HG03354 (cell line): ENCODE results near the gene ARHGEF3.

Experiments
- ATAC-seq: cut with Tn5 transposase; IDR thresholded peaks from one replicate; pipeline ENCODE4 v1.9.1; 2021; ENCODE audit warnings: mild to moderate bottlenecking; ENCODE audit not compliant: unreplicated experiment, poor library complexity, severe bottlenecking

Gene ARHGEF3

GRCh38 chr3:56801662-56802377 lies at the start of gene ARHGEF3:
ARHGEF3 (minus strand) TSS chr3:56801949; CDS start chr3:56801798, 151 bp downstream.
- peak; percentile 86 for ATAC-seq

GRCh38 chr3:56849698-56850097 lies 47.9 kb upstream of the ARHGEF3 start:
- no peak for ATAC-seq

- no peak for ATAC-seq
Observed at GRCh38 chr3:56845505-56845904, 43.8 kb upstream of the ARHGEF3 start.

GRCh38 chr3:56844536-56844935 lies 42.8 kb upstream of the ARHGEF3 start:
- no peak for ATAC-seq

GRCh38 chr3:56839784-56840715 lies 38.3 kb upstream of the ARHGEF3 start:
- no peak for ATAC-seq

GRCh38 chr3:56838448-56838847 lies 36.7 kb upstream of the ARHGEF3 start:
- ATAC-seq = no peak

- ATAC-seq = peak; percentile 99
Observed at GRCh38 chr3:56837196-56837955, 35.6 kb upstream of the ARHGEF3 start.

- no peak for ATAC-seq
Observed at GRCh38 chr3:56836276-56837163, 34.8 kb upstream of the ARHGEF3 start.

- ATAC-seq = no peak
Observed at GRCh38 chr3:56835650-56836227, 34.0 kb upstream of the ARHGEF3 start.

- ATAC-seq = no peak
Observed at GRCh38 chr3:56833536-56833935, 31.8 kb upstream of the ARHGEF3 start.

GRCh38 chr3:56833022-56833421 lies 31.3 kb upstream of the ARHGEF3 start:
- ATAC-seq = no peak

- ATAC-seq = no peak
Observed at GRCh38 chr3:56831572-56831971, 29.8 kb upstream of the ARHGEF3 start.

- no peak for ATAC-seq
Observed at GRCh38 chr3:56830884-56831283, 29.1 kb upstream of the ARHGEF3 start.

GRCh38 chr3:56829533-56829932 lies 27.8 kb upstream of the ARHGEF3 start:
- ATAC-seq = no peak

- no peak for ATAC-seq
Observed at GRCh38 chr3:56826831-56827722, 25.3 kb upstream of the ARHGEF3 start.

GRCh38 chr3:56825567-56826438 lies 24.1 kb upstream of the ARHGEF3 start:
- ATAC-seq = no peak
